Stomach (tissue), 9 donors: ENCODE measurements around the gene ZNF438. TPM values are rescaled to one million over a fixed set of nuclear protein-coding genes. Genes with fewer than 3 reads are reported as not detected.

Source experiments
- DNase-seq, 2 donors: peaks; one replicate each; pipeline versions ENCODE4 v3.0.0 to v3.0.0-alpha.2; 2013 to 2019
- H3K27ac ChIP-seq, 5 donors: fragments of 200-600 bp in 4 of 5; sonication (generic) in 4 of 5; one replicate each; pipeline ENCODE4 v1.5.1; 2013 to 2019; ENCODE audit warnings: mild to moderate bottlenecking in 1 of 5, moderate library complexity in 1 of 5
- H3K27me3 ChIP-seq, 3 donors: fragments of 200-600 bp; sonication (generic); one replicate each; pipeline ENCODE4 v1.5.1; 2017 to 2019; ENCODE audit warnings: mixed run types in 1 of 3
- H3K36me3 ChIP-seq, 4 donors: fragments of 200-600 bp; sonication (generic); 1 replicate in 3 of 4; 2 replicates in 1 of 4; pipeline ENCODE4 v1.5.1; 2016 to 2019
- H3K4me1 ChIP-seq, 4 donors: fragments of 200-600 bp; sonication (generic); one replicate each; pipeline ENCODE4 v1.5.1; 2016 to 2019
- H3K4me3 ChIP-seq, 4 donors: fragments of 200-600 bp; sonication (generic) in 3 of 4; one replicate each; pipeline ENCODE4 v1.5.1; 2016 to 2019; ENCODE audit warnings: mild to moderate bottlenecking in 1 of 4
- H3K9me3 ChIP-seq, 4 donors: fragments of 200-600 bp; sonication (generic); one replicate each; pipeline ENCODE4 v1.5.1; 2016 to 2019
- EP300 ChIP-seq: sonication (generic); formaldehyde crosslinking; IDR thresholded peaks from one replicate; pipeline ENCODE4 v1.6.1; 2017; ENCODE audit warnings: antibody characterized with exemption
- POLR2A ChIP-seq, 4 donors: fragments of 450-650 bp; IDR thresholded peaks; one replicate each; pipeline ENCODE4 v1.6.1; 2016; ENCODE audit warnings: antibody characterized with exemption in 4 of 4, control low read depth in 2 of 4, mild to moderate bottlenecking in 1 of 4, moderate library complexity in 1 of 4
- POLR2AphosphoS5 ChIP-seq, 3 donors: sonication (generic); formaldehyde crosslinking; IDR thresholded peaks; one replicate each; pipeline ENCODE4 v1.6.1; 2016; ENCODE audit warnings: antibody characterized with exemption in 3 of 3
- WGBS, 5 donors: extraction: QIAGEN DNeasy Blood & Tissue Kit in 3 of 5; methylation state at CpG; one replicate each; pipeline versions ENCODE4 v1.1.5 to v1.1.7; 2013 to 2018; 5-methylcytosine and 5-hydroxymethylcytosine counted together
- intact Hi-C: fragments of 100-400 bp; cut with DNase I; formaldehyde crosslinking; loops from one replicate; pipeline ENCODE4 v1.15.1; 2023; ENCODE audit warnings: low total_unique reads
- polyA plus RNA-seq, 3 donors: library from polyadenylated mRNA; stranded (reverse); fragments of 200-250 nt; gene quantifications; one replicate each; pipeline ENCODE4 v1.2.3, GENCODE V29; 2013
- total RNA-seq, 5 donors: library from RNA; depleted of rRNA; stranded (reverse); fragments of >200 nt; gene quantifications; one replicate each; pipeline versions ENCODE4 v1.1.0 to v1.2.3, GENCODE V29; 2014 to 2016
- TF ChIP-seq, protein P1 (sequence below), 7 experiments: fragments of 450-650 bp in 4 of 7; fragments of 200-600 bp in 3 of 7; sonication (generic) in 3 of 7; IDR thresholded peaks; one replicate each; pipeline ENCODE4 v1.5.1; 2016 to 2019; ENCODE audit warnings: antibody characterized with exemption in 7 of 7, control low read depth in 2 of 7, mild to moderate bottlenecking in 1 of 7
- donor health status: healthy with polysubstance abuse.
- donor health status: Bipolar disorder and iron deficiency.
- donor health status: healthy.

Gene ZNF438
- total and polyA plus RNA-seq, 8 donors, result 3.5 to 37.9 (median 5.4) TPM; not detected in 1

GRCh38 chr10:30820261-30820991, 211.2 kb downstream of the ZNF438 start:
- TF ChIP-seq, protein P1, sequence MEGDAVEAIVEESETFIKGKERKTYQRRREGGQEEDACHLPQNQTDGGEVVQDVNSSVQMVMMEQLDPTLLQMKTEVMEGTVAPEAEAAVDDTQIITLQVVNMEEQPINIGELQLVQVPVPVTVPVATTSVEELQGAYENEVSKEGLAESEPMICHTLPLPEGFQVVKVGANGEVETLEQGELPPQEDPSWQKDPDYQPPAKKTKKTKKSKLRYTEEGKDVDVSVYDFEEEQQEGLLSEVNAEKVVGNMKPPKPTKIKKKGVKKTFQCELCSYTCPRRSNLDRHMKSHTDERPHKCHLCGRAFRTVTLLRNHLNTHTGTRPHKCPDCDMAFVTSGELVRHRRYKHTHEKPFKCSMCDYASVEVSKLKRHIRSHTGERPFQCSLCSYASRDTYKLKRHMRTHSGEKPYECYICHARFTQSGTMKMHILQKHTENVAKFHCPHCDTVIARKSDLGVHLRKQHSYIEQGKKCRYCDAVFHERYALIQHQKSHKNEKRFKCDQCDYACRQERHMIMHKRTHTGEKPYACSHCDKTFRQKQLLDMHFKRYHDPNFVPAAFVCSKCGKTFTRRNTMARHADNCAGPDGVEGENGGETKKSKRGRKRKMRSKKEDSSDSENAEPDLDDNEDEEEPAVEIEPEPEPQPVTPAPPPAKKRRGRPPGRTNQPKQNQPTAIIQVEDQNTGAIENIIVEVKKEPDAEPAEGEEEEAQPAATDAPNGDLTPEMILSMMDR (IDR thresholded peaks at IDR 0.05), result no peak
- TF ChIP-seq POLR2A (IDR thresholded peaks at IDR 0.05), result no peak
- no peak for TF ChIP-seq EP300
- TF ChIP-seq POLR2AphosphoS5 (IDR thresholded peaks at IDR 0.05), result no peak
- H3K36me3 ChIP-seq, result no peaks in the 10 kb centered on the region
- peaks cover 17 to 59% (median 40%) of the 10 kb centered on the region in 4 donors for H3K4me1 ChIP-seq
- DNase-seq, result peak in 1 of 2 donors; percentile 55
- H3K27me3 ChIP-seq, result no peaks in the 10 kb centered on the region
- WGBS, 5 donors, result 54 to 61% (median 60%) methylated on average over 10 of the region's 10 CpGs
- H3K9me3 ChIP-seq, result no peaks in the 10 kb centered on the region
- no peak overlapping the region for H3K4me3 ChIP-seq
- H3K27ac ChIP-seq, result peak overlapping the region in 4 of 5 donors; percentile 54 to 89 (median 68)
- intact Hi-C loops, result no loop called here

GRCh38 chr10:30819341-30820181, 212.1 kb downstream of the ZNF438 start:
- Histone ChIP-seq H3K4me1 (peaks cover 17 to 63% (median 40%) of the 10 kb centered on the region in 4 donors), H3K27ac (peak overlapping the region in 4 of 5 donors; percentile 54 to 89 (median 68)), H3K27me3 (no peaks in the 10 kb centered on the region), H3K36me3 (no peaks in the 10 kb centered on the region), H3K4me3 (peak overlapping the region in 2 of 4 donors; percentile 8 to 25), H3K9me3 (no peaks in the 10 kb centered on the region)
- intact Hi-C loops, result no loop called here
- DNase-seq, result peak in 1 of 2 donors; percentile 53
- 67 to 82% (median 74%) methylated on average over 15 of the region's 15 CpGs for WGBS, 5 donors
- TF ChIP-seq EP300 (no peak), POLR2AphosphoS5 (IDR thresholded peaks at IDR 0.05) (no peak), POLR2A (IDR thresholded peaks at IDR 0.05) (no peak)
- TF ChIP-seq, protein P1 (IDR thresholded peaks at IDR 0.05), result no peak

- TF ChIP-seq, protein P1 (IDR thresholded peaks at IDR 0.05), result no peak
- TF ChIP-seq EP300 (no peak), POLR2AphosphoS5 (IDR thresholded peaks at IDR 0.05) (no peak), POLR2A (IDR thresholded peaks at IDR 0.05) (no peak)
- WGBS, 5 donors, result 54 to 90% (median 80%) methylated on average over 16 to 17 of the region's 17 CpGs
- Histone ChIP-seq H3K36me3 (no peaks in the 10 kb centered on the region), H3K9me3 (no peaks in the 10 kb centered on the region), H3K27ac (peak overlapping the region in 4 of 5 donors; percentile 54 to 89 (median 68)), H3K27me3 (no peaks in the 10 kb centered on the region), H3K4me3 (peak overlapping the region in 1 of 4 donors; percentile 8), H3K4me1 (peaks cover 17 to 70% (median 43%) of the 10 kb centered on the region in 4 donors)
- DNase-seq, result peak in 1 of 2 donors; percentile 39
- intact Hi-C loops, result no loop called here
Observed at GRCh38 chr10:30818854-30819253, 212.8 kb downstream of the ZNF438 start.

GRCh38 chr10:30818010-30818660, 213.5 kb downstream of the ZNF438 start:
- no peaks in the 10 kb centered on the region for H3K9me3 ChIP-seq
- intact Hi-C loops, result no loop called here
- H3K4me1 ChIP-seq, result peaks cover 17 to 77% (median 47%) of the 10 kb centered on the region in 4 donors
- peak overlapping the region in 4 of 5 donors; percentile 54 to 89 (median 68) for H3K27ac ChIP-seq
- H3K4me3 ChIP-seq, result no peak overlapping the region
- DNase-seq, result peak; percentile 39 to 75
- TF ChIP-seq, protein P1 (IDR thresholded peaks at IDR 0.05), result no peak
- TF ChIP-seq POLR2AphosphoS5 (IDR thresholded peaks at IDR 0.05) (no peak), POLR2A (IDR thresholded peaks at IDR 0.05) (no peak), EP300 (no peak)
- no peaks in the 10 kb centered on the region for H3K36me3 ChIP-seq
- 62 to 87% (median 64%) methylated on average over 7 to 12 of the region's 12 CpGs for WGBS, 5 donors
- H3K27me3 ChIP-seq, result no peaks in the 10 kb centered on the region
